ENCODE data around the gene PITX1.

The PITX1 gene

DNA sequence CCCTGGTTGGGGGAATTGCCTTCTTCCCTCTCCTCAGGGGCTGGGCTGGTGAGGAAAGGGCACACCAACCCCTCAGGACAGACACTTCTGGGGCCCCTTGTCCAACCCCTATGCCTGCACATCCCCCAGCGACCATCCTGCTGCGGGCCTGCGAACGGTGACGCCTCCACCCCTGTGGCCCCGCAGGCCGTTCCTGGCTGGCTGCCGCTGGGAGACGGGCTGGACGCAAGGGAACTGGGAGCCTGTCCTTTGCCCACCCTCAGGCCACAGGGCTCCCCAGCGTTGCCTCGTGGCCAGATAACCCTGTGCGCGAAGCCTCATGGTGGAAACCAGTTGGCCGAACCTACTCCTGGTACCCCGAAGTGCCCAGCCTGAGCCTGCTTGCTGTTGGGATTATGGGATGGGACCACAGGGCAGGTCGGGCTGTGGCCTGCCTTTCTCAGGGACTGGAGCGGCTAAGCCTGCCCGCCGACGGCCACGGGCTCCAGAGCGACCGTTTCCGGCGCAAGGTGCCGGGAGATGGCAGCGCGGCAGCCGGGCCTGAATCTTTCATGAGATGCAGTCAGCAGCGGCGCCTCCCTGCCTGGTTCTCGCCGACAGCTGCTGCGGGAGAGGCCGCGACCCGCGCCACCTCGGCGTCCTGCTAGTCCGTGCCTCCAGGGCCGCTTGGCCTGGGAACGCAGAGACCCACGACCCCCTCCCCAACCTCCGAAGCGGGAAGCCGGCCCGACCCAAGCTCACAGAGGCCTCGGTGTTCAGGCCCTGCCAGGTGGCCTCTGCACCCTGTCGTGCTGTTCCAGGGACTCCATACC, 6.5 kb upstream of the PITX1 start:
- DNase-seq = no peak

DNA sequence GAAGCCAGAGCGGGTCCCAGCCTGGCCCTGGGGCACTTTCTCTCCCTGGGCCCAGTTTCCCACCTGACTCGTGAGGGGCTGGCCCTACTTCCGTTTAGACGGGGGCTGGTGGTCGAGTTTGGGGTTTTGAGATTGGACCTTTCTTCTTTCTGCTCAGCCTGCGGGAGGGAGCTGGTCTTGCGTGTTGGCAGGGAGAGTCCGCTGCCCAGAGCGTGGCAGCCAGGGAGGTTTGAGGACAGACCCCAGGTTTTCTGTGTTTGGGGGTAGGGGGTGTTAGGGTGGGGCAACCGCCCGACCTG, 6.0 kb upstream of the PITX1 start:
- no peak for DNase-seq

DNA sequence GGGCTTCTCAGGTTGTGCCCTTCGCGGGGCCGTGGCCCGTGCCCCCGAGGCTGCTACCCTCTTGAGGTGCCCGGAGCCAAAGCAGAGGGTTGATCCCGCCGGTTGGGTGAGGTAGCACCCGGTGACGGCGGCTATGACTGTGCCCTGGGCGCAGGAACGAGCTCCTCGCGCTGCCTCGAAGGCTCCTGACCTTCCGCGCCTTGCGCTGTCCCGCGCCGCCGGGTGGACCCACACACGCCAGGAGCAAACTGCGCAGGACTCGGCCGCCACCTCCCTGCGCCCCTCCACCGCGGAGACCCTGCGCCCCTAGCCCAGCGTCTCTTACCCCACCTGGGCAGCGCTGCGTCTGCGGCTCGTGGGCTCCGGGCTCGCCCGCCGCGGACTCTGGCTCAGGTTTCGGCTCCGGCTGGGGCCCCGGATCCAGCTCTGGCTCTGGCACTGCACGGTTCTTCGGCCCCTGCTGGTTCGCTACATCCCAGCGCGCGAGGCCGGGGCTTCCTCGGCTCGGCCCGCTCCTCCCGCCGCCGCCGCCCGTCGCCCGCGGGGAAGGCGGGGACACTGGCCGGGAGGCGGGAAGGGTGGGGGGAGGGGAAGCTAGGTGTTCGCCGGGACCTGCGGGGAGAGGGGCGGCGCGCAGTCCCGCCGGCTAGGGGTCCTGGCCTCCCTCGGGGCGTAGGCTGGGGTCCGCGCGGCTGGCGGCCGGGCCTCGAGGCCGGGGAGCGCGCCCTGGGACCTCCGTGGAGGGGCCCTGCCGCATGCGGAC, 5.4 kb upstream of the PITX1 start:
- DNase-seq = no peak

DNA sequence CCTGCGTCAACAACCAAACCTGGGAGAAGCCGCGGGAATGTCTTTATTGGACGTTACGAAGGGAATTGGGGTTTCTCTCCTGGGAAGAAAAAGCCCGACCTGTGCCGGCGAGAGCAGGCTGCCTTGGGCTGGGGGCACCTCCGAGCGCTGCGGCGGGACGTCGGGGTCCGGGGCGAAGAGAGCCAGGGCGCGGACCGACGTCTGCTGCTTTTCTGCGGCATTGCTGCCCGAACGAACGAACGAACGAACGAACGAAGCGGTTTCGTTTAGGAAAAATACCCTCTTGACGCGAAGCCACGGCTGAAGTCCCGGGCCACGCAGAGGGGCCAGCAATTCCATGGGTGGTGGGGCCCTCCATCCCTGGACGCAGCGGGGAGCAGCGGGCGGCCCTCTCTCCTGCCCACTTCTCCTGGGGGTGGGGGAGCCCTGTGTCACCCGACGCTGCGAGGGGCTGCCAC, 4.8 kb upstream of the PITX1 start:
- DNase-seq = no peak

DNA sequence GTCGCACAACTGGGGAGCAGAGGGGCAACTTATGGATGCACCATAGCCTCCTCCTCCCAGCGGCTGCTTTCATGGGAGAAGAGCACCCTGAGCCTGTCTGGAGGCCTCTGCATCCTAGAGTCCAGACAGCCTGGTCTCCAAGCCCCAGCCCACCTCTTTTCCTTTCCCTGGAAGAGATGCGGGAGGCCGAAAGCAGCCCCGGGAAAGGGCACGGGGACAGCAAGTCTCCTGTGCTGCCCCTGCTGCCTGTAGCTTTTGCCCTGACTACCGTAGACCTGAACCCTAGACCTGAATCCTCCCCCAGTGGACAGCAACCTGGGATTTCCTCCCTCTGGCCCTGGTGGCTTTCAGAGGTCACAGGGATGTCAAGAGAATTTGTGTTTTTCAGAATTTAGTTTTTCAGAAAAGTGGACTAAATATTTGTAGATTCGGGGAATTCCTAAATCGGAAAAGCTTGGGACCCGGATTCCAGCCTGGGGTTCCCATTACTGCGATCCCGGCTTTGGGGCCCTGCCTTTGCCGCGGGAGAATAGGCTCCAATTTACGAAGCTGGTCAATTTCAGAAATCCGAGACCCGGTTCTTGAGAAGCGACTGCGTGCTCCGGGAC, 4.3 kb upstream of the PITX1 start:
- DNase-seq = no peak

DNA sequence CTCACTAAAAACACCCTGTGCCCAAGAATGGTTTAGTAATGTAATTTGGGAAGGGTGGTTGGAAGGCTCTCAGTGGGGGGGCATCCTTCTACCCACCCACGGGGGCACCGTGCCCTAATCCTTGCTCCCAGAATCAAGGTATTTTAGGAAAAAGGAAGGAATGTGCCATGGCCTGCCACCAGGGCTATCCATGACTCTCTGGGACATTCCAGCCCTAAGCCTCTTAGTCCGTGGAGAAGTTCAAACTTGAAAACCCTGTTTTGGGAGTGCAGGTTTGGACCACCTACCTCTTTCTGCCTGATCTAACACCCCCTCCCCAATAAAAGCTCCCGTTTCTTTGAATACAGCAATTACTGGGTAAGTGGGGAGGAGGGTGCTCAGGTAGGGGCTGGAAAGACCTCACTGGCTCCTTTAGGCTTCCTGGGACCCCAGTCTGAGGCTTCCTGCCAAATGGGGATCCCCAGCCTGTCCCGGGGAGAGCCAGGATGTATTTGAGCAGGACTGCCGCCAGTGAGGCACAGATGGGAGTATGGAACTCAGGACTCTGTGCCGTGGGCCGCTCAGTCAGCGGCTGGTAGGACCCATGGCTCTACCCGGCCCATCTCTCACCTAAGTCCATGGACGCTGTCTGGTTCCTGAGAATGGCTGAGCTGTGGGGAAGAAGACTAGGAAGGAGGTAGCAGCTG, 3.6 kb upstream of the PITX1 start:
- no peak for DNase-seq

DNA sequence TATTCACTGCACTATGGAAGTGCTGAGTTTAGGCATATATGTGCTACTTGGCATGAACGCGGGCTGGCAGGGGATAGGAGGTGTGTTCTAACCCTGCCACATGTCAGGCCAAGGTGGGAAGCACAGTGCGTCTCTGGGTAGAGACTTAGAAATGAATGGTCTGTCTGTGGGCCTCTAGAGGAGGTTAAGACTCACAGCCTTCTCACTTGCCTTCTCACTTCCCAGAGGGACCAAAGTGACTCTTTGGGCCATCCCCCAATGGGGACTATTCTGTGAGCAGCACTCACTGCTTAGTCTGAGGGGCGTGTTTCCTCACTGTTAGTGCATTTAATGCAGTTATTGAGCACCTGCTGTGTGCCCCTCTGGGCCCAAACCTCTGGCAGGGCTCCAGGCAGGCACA, 2.4 kb upstream of the PITX1 start:
- DNase-seq = no peak

DNA sequence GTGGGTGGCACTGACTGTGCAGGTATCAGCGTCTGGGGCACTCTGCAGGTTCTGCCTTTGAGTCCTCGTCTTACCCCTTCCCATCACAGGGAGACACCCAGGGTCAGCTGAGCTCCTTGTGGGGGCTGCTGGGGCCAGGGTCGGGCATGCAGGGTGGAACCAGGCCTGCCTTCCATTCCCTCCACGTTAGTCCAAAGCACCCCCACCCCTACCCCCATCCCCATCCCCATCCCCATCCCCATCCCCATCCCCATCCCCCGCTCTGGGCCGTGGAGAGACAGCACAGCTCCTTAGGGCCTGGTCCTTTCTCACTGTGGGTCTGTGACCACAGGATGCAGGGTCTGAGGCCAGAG, 1.6 kb upstream of the PITX1 start:
- DNase-seq = no peak

DNA sequence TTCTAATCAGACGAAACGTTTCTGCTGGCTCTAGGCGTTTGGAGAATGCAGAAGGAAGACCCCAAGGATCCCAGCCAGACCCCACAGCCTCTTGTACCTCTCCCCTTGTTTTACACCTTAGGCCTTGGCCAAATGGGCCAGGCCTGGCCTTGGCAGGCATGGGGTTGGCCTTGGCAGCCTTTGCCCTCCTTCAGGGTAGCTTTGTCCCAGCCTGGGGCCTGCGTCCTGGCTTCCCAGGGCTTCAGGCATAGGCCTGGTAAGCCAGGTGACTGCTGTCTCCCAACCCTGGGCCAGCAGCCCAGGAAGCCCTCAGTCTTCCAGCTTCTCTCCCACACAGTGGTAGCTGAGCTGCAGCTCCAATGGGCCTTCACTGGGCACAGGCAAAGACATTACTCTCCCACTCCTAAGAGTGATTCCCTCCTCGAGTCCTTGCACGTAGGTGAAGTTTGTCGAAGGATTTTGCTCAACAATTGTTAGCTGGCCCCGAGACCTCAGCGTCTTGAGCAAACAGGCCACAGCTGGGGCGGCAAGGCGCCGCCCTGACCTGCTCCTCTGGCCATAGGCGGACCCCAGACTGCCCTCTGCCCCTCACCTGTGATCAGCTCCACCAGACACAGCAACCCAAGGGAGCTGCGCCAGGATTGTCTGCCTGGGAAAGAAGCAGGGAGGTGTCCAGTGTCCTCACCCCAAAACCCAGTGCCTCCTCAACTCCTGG, 1.1 kb upstream of the PITX1 start:
- no peak for DNase-seq

DNA sequence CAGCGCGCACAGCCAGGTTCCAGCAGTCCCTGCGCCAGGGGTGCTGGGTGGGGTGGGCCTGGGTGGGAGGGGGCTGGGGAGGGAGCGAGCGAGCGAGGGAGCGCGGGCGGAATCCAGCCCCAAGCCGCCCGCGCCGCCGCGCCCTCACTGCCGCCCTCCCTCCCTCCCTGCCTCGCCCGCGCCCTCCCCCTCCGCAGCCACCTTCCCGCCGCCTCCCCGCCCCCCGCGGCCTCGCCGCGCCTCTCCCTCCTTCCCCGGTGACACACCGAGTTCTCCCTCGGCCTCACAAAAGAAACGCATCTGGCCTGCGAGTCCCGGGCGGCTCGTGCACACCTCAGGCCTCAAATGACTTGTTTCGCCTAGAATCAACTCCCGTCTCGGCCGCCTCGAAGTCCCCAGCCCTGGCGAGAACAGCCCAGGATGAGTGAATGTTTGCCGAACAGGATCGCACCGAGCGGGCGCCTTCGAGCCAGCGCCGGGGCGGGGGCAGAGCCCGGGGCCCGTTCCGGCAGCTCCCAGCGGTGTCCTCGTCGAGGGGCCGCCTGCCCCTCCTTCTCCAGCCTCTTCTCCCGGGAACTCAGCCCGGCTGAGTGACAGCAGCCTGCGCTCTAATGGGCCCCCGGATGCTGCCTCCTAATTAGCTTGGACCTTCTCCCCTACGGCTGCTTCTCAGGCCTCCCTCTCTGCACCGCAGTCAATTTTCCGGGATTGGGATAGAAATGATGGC, 371 bp upstream of the PITX1 start:
- DNase-seq = no peak

DNA sequence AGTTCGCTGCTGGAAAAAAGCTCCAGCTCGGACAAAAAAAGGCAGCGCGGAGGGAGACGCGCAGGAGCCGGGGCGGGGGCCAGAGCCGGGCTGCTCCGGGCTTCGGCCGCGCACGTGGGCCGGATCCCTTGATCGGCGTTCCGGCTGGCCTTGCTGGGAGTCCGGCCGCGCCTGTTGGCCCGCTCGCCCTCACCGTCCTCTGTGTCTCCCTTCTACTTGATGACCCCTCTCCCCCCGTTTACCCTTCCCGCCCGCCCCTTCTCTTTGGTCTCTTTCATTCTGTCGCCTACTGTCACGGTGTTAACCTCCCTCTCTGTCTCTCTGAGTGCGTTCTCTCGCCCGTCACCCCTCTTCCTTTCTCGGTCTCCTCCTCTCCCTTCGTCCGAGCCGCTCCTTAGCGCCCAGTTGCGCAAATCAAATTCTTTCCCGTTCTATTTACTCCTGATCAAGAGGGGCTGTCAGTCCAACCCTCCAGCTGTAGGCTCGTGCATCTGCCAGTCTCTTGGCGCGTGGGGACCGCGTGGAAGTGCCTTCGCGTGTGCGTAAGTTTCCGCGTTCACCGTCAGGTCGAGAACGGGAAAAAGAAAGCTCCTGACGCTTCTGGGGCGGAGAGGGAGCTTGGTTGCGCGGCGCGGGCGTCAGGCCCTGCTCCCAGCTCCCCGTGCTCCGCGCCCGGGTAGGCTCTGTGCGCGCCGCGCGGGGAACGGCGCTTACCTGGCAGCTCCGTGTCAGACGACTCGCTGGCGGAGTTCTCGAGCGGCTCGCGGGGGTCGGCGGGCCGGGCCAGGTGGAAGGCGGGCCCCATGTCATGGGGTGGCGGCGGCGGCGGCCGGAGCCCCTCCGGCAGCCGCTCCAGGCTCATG, 798 bp downstream of the PITX1 start:
- no peak for DNase-seq

DNA sequence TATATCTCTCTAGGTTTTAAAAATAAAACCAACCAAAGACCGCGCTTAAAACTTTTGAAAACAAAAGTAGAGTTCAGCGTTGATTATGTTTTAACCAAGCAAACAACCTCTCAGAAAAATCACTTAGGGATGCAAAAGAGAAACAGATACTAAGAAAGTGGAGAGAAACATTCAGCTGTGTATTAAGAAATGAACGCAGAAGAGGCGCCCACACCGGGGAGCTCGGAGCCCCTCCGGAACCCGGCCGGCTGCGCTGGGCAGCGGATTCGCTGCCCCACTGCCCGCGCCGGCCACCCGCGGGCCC, 1.4 kb downstream of the PITX1 start:
- no peak for DNase-seq

DNA sequence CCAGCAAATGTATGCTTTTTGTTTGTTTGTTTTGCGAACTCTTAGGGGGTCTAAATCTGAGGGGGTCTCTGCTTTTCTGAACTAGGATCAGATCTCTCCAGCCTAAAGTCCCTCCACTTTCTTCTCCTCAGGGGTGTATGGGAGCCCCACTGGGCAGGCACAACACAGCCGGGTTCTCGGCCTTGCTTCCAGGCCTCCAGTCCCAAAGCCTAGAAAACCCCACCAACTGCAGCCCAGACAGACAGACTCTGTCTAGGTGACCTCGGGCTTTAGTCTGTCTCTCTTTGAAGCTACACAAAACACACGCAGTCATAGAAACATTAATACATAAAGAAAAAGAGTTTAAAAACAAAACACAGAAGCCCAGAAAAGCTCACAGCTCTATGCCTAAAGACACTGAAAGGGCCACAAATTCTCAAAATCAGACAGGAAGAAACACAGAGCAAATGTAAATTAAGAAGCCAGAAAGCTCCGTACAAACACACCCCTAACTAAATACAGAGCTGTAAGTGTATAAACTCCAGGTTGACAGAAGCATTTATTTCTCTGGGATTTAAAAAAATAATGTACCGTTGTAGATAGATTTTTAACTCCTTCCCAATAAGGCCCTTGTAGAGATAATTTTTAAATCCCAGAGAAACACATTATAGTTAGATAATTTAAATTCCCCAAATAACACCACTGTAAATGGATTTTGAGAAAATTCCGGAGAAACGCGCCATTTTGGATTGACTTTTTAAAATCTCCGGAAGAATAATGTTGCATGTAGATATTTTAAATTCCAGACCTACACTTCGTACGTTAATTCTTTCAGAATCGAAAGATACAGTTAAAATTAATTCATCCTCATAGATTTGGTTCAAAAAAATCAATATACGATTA, 2.0 kb downstream of the PITX1 start:
- no peak for DNase-seq

DNA sequence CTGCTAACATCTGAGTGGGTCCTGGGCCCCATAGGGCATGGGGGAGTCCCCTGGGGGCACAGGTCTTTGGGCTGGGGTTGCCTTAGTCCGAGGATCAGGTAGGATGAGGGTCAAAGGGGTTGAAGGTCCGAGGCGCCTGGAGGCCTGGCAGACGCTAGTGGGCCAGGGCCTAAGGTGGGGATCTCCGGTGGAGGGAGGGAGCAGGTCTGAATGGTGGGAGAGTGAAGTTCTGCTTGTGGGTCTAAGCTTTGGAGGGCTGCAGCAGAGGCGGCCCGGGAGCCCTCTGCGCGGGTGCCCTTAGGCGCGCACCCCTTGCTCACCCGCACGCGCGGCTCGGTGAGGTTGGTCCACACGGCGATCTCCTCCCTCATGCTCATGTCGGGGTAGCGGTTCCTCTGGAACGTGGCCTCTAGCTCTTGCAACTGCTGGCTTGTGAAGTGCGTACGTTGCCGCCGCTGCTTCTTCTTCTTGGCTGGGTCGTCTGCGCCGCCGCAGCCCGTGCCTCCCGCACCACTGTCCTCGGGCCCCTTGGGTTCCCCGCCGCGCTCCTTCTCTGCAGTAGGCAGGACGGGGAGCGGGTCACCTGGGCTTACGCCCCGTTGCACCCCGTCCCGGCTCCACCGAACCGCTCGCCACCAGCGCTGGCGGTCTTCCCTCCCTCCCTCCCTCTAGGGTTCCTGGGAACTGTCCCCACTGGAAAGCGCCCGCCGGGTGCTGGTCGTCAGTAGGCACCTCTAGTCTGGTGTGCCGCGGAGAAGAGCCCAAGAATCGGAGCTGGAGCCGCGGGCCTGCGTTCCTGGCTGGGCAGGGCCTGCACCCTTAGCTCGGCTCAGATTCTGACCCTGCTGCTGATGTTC, 2.8 kb downstream of the PITX1 start:
- no peak for DNase-seq

DNA sequence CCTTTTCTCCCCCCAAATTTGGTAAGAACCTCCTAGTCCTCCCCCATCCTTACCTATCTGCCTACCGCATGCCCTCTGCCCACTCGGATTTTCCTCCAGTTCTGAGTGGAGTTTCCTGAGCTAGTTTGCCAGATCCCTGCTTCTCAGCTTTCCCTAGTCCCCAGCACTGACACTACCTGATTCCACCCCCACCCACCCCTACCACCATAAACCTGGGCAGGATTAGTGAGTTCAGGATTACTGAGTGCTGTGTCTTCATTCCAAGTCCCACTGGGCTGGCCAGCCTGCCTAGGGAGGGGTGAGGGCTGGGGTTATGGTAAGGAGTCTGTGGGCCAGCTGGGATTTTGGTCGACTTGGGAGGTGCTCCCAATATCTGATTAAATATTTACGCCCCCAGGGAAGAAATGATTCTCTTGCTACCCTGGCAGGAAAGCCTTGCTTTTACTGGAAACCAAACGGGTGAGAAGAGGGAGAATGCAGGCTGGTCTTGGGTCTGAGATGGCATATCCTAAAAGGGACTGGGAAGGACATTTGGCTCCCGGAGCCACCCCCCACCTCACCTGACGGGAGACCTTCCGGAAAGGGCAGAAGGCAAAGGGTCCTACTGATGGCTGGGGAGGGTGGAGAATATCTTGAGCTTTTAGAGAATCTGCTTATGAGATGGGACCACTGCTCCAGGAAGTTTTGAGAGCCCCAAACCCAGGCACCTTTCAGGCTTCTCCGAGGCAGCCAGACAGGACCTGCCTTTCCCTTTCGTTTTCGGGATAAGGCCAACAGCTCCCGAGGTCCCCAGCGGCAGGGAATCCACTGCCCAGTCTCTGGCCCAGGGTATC, 3.7 kb downstream of the PITX1 start:
- DNase-seq = no peak

DNA sequence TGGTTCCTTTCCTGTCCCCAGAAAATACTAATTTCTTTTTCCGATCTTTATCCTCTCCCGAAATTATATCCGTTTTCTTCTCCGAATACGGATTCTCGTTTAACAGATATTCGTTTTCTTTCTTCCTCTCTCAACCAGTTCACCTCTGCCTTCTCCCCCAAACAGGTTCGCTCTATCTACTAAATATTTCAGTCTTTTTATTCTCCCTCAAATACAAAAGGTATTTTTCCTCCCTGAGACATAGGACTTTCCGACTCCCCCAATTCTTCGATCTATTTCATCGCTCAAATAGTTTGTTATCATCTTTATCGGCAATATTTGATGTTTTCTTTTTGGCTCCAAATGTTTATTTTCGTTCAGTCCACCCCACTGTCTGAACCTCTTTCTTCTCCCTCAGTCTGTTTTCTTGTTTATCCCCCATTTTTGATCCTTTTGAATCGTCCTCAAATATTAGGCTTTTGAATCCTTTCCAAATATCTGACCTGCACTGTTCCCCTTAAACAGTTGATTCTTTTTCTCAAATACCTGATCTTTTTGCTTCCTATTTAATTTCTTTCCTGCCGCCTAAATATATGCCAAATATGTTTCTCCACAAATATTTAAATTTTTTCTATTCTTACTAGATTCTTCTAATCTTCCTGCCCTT, 4.4 kb downstream of the PITX1 start:
- no peak for DNase-seq

DNA sequence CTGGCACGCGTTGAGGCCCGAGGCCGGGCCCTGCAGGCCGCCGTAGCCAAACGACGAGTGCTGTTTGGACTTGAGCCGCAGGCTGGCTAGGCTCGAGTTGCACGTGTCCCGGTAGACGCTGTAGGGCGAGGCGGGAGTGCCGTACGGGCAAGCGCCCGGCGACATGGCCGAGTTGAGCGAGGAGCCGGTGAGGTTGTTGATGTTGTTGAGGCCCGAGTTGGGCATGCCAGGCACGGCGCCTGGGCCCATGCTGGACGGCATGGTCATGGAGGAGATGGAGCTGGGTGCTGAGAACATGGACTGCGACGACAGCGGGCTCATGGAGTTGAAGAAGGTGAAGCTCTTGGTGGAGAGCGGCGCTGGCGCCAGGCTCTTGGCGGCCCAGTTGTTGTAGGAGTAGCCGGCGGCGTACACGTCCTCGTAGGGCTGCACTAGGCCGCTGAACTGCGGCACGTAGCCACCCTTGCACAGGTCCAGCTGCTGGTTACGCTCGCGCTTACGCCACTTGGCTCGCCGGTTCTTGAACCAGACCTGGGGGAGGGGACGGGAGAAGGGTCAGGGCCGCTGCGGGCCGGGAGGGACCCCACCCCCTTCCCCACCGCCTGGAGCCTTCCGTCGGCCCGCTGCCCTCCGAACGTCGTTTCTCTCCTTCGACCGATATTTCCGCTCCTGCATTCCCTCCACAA, 5.1 kb downstream of the PITX1 start:
- no peak for DNase-seq
